A549 (cell line): ENCODE measurements around the gene SLX9.

Experiments
- MYC ChIP-seq: IDR thresholded peaks from 2 replicates; pipeline ENCODE4 v1.6.1; 2012; ENCODE audit warnings: mild to moderate bottlenecking, inconsistent platforms, low read length, improper control_type of control experiment, borderline replicate concordance
- REST ChIP-seq: fragments of 200-600 bp; sonication (generic); IDR thresholded peaks from 2 replicates; pipeline ENCODE4 v1.6.1; 2016; ENCODE audit warnings: antibody characterized with exemption, mild to moderate bottlenecking, moderate library complexity

GRCh38 chr21:44921928-44922327 lies 17.9 kb upstream of the SLX9 start:
- TF ChIP-seq REST (no peak), MYC (no peak)
